Heart left ventricle (tissue), 13 donors: ENCODE results near the gene CNTFR.

ENCODE experiments used
- POLR2A ChIP-seq, 2 donors: fragments of 450-650 bp; IDR thresholded peaks; one replicate each; pipeline ENCODE4 v1.6.1; 2017; ENCODE audit warnings: antibody characterized with exemption in 2 of 2, mild to moderate bottlenecking in 2 of 2, moderate library complexity in 2 of 2
- TF ChIP-seq, protein P1 (sequence below), 12 donors: fragments of 200-600 bp; sonication (generic) in 4 of 12; IDR thresholded peaks; one replicate each; pipeline versions ENCODE4 v1.5.0 to v1.8.0; 2018 to 2022; ENCODE audit warnings: antibody characterized with exemption in 12 of 12, mild to moderate bottlenecking in 5 of 12
- donor health status: ischemic (EF 13 %, LVEDD 7.1; RV severe dilation, severe dysfunction).
- donor health status: DM: no; HTN: yes; CAD: no.
- donor health status: DM: no; HTN: no; CAD: no.
- donor health status: ischemic (EF 25% LVEDD 6.9; RV normal size, moderate dysfunction).
- donor health status: ischemic (EF 25% LVEDD 5.7; RV mildly dilated, moderate dysfunction).
- donor health status: ischemic (EF 35%, LVEDD 5.7; RV mildly dilated, moderate dysfunction).
- donor health status: nonischemic (EF 11% LVEDD 7.7; RV severe dilation, severe dysfunction).
- donor health status: DM: yes; HTN: yes; CAD: no.
- donor health status: PGD.
- donor health status: ischemic (EF 29% LVEDD 5.4; RV normal size, mild dysfunction).
- donor health status: nonischemic (EF 23%, LVEDD 6.1; RV moderate dilation, normal function).

DNA sequence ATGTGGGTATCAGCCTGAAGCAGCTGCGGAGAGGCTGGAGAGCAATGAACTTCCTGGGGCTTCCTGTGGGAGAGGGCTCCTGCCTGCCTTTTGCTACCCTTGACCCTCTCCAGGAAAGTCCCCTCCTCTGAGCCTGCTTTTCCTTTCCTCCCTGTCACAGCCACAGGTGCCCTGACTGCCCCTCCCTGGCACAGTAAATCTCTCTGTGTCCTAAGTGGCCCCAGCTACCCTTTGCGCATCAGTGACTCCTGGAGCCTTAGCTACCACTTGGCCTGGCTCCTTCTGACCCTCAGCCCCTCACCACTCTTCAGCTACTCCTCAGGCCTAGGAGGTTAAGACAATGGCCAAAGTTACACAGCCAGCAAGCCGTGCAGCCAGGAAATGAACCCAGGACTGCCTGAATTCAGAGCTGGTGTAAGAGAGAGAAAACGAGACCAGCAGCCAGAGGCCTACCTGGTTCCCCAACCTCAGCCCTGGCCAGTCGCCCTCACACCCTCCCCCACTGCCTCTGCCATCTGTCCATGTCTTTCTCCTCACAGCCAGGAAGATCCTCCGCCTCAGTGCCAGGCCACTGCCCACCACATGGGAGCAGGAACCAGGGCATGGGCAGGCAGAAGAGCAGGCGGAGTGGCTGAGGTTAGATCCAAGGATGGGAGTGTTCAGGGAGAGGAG lies 18.6 kb downstream of the CNTFR start:
- TF ChIP-seq, protein P1, sequence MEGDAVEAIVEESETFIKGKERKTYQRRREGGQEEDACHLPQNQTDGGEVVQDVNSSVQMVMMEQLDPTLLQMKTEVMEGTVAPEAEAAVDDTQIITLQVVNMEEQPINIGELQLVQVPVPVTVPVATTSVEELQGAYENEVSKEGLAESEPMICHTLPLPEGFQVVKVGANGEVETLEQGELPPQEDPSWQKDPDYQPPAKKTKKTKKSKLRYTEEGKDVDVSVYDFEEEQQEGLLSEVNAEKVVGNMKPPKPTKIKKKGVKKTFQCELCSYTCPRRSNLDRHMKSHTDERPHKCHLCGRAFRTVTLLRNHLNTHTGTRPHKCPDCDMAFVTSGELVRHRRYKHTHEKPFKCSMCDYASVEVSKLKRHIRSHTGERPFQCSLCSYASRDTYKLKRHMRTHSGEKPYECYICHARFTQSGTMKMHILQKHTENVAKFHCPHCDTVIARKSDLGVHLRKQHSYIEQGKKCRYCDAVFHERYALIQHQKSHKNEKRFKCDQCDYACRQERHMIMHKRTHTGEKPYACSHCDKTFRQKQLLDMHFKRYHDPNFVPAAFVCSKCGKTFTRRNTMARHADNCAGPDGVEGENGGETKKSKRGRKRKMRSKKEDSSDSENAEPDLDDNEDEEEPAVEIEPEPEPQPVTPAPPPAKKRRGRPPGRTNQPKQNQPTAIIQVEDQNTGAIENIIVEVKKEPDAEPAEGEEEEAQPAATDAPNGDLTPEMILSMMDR (IDR thresholded peaks at IDR 0.05) = no peak
- no peak for TF ChIP-seq POLR2A (IDR thresholded peaks at IDR 0.05)
